GM21423 (cell line): ENCODE measurements around the gene NT5DC3.

Experiments used
- ATAC-seq: cut with Tn5 transposase; IDR thresholded peaks from one replicate; pipeline ENCODE4 v1.9.1; 2021; ENCODE audit warnings: mild to moderate bottlenecking, moderate library complexity; ENCODE audit not compliant: unreplicated experiment

The NT5DC3 gene

GRCh38 chr12:103756443-103756842 lies 84.6 kb downstream of the NT5DC3 start:
- ATAC-seq, result no peak

DNA sequence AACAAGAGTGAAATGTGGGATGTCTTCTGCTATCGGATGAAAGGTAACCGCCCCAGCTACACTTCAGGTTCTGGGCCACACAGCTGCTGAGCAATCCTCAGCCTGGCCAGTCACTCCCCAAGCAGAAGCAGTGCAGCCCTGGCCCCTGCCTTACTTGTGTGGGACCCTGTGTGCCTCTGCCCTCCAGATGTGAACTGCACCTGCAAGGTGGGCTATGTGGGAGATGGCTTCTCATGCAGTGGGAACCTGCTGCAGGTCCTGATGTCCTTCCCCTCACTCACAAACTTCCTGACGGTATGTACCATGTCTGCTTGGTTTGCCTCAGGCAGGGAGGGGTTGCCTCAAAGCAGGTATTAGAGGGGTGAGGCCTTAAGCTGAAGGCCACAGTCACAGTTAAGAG lies 85.6 kb downstream of the NT5DC3 start:
- ATAC-seq, result no peak

GRCh38 chr12:103751600-103751999 lies 89.4 kb downstream of the NT5DC3 start:
- ATAC-seq, result no peak

- ATAC-seq, result no peak
These were observed 89.9 kb downstream of the NT5DC3 start for GRCh38 chr12:103751171-103751570.

DNA sequence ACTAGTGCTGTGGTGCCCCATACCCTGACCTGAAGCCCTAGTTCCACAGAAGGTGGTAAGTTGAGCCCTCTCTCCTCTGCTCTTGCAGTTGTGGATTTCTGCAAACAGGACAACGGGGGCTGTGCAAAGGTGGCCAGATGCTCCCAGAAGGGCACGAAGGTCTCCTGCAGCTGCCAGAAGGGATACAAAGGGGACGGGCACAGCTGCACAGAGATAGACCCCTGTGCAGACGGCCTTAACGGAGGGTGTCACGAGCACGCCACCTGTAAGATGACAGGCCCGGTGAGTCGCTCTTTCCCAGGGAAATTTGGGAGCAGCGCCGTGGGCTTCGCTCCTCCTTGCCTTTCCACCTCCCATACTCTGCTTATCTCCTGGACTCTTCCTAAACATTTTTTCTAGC lies 92.2 kb downstream of the NT5DC3 start:
- no peak for ATAC-seq

DNA sequence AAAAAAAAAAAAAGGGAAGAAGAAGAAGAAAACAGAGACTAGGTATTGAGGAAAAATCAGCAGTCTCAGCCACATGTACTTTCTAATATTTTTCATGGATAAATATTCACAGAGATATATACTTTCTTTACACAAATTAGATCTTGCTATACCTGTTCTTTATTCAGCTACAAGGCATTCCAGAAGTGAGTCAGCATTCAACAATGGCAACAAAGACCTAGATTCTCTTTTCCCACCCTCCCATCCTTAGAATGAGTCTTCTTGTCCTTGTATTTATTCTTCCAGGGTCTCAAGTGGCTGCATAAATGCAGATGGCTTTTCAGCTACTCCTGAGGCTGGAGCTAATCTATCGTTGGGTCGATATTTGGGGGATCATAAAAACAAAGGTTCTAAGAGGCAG lies 93.0 kb downstream of the NT5DC3 start:
- ATAC-seq, result no peak

DNA sequence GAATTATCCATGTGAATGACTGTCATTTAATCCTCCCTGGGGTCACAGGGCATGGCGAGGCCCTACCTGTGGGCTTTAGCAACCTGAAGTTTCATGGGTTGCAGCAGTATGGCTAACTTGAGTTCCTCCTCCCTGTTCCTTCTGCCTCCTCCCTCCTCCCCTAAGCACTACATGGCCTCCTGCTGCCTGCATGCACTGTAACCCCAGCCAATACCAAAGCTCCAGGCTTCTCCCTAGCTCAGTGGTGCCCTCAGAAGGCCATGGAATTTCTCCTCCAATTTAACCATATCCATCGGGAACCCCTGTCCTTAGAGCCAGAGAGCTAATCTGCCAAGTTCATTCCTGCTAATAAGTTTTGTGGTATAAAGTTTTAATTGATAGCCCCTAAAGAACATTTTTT lies 95.1 kb downstream of the NT5DC3 start:
- ATAC-seq, result no peak

- ATAC-seq, result no peak
These were observed 97.2 kb downstream of the NT5DC3 start for GRCh38 chr12:103743788-103744187.

- no peak for ATAC-seq
These were observed 98.6 kb downstream of the NT5DC3 start for GRCh38 chr12:103742349-103742932.

DNA sequence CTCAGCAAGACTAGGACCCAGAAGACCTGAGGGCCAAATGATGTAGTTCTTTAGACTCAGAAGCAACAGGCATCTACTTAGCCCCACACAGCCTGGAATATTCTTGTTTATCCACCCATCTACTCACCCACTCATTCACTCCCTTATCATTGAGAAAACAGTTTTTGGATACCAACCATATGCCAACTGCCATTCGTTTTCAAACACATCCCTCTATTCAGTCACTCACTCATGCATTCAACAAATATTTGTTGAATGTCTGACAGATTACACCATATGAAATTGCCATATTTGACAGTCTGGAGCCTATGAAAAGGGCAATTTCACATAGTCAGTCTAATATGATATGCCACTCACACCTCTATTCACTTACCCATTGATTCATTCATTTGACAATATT lies 103.2 kb downstream of the NT5DC3 start:
- no peak for ATAC-seq

GRCh38 chr12:103736572-103736971 lies 104.5 kb downstream of the NT5DC3 start:
- ATAC-seq, result no peak

DNA sequence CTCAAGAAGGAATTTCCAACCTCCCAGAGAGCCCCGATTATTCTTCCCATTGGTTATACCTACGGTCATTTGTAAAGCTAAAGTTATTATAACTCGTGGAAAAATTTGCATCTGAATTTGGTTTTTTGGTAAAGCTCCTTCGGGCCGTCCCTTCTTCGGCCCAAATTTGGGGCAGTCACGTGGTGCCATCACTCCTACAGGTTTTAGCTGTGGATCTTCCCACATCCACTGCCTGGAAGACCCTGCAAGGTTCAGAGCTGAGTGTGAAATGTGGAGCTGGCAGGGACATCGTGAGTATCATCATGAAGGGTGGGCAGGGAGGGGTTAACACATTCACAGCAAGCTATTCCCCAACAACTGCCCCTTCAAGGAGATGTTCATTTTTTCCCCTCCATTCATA lies 105.7 kb downstream of the NT5DC3 start:
- no peak for ATAC-seq

GRCh38 chr12:103734863-103735262 lies 106.2 kb downstream of the NT5DC3 start:
- no peak for ATAC-seq

GRCh38 chr12:103731539-103731938 lies 109.5 kb downstream of the NT5DC3 start:
- no peak for ATAC-seq

DNA sequence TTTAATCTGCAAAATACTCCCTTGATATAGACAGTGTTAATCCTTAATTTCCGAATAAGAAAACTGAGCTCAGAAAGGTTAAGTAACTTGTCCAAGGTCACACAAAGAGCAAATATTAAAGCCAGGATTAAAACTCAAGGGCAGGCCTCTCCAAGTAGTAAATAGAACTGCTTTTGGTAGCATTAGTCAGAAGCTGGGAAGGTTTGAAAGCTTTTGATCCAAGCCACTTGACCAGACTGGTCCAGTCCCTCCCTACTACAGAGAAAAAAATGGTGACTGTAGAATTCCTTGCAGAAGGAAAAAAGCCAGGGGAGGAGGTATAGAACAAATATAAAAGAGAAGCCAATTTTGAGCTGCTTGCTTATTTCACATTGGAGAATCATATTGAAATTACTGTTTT lies 111.5 kb downstream of the NT5DC3 start:
- no peak for ATAC-seq

DNA sequence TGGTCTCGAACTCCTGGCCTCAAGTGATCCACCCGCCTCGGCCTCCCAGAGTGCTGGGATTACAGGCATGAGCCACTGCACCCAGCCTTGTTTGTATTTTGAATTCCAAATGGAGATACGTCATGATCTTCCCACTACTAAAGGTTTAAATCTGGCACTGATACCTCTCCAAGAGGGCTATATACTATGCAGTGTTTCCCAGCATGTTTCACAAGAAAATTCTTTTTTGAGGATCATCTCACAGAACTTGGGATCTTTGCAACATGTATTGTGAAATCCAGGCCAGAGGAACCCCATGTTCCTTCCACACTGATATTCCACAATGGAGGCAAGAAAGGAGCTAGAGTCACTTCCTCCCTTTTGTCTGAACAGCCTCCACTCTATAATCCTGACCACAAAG lies 112.7 kb downstream of the NT5DC3 start:
- no peak for ATAC-seq

- no peak for ATAC-seq
These were observed 113.4 kb downstream of the NT5DC3 start for GRCh38 chr12:103727638-103728037.

GRCh38 chr12:103725398-103725797 lies 115.6 kb downstream of the NT5DC3 start:
- no peak for ATAC-seq
